ENCODE results near the gene TMC1.
A peak's percentile ranks its signal among the peaks of the same experiment; 100 is the strongest.
"Not testable (repeated sequence)": the region's sequence is repeated elsewhere in the genome, so short reads cannot be mapped to it uniquely, and the experiment has no call there.

The TMC1 gene

DNA sequence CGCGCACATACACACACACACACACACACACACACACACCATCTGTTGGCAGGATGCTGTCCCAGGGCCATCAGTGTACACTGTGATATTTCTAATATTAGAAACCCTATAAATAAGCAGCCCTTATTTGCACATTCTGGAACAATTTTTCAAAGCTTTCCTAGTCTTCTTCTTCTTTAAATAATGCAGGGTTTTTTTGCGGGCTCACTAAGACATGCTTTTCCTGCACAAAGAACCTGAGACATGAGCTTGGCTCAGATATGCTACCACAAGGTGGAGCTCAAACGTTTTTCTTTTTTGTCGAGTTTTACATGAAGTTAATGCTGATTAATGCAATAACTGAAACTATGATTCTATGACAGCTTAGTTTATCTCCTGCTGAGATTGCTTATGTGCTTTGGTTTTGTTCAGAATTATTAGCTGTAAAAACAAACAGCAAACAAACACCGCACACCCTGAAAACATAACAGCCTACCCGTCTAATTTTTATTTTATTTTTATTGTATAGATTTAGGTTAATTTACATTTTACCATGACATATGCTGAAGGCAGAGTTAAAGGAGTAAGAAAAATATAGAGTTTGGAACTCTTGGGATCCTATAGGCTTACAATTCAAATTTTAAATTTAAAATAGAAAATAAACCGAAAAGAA lies 335.7 kb downstream of the TMC1 start:
- no peak overlapping the region for H3K9ac ChIP-seq (ENCODE audit: low read length)

DNA sequence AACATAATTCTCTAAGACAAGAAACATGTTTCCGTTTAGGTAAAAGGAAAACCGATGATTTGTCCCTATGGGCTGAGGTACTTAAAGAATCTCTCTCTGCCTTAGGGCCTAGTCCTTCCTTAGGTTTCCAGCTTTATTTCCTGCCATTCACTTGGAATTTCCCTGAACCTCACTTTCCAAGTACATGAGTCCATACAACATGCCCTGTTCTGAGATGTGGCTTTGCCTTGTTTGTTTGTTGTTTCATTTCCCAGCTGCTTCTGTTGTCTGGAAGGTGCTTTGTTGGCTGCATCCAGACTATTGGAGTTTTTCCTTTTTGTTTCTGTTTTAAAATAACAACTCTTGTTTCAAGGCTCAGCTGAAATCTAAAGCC lies 336.2 kb downstream of the TMC1 start:
- H2AFZ ChIP-seq (ENCODE audit: low read depth, low read length): no peak overlapping the region

More for the DNA sequence above, 335.7 kb downstream of the TMC1 start:
- Histone ChIP-seq H3K27me3 (ENCODE audit: low read depth, low read length) (no peaks in the 10 kb centered on the region; the same call in 1 of the 2 replicates), H3K4me3 (ENCODE audit: low read length) (no peak overlapping the region), H3K27ac (ENCODE audit: low read length) (no peak overlapping the region), H3K4me2 (ENCODE audit: low read length) (no peak overlapping the region), H3K9me3 (ENCODE audit: insufficient read depth, low read length) (no peaks in the 10 kb centered on the region), H4K20me1 (ENCODE audit: insufficient read depth, low read length) (no peaks in the 10 kb centered on the region), H2AFZ (ENCODE audit: low read depth, low read length) (no peak overlapping the region), H3K4me1 (ENCODE audit: low read length) (peaks cover 6% of the 10 kb centered on the region), H3K36me3 (replicated peaks; ENCODE audit: low read depth, low read length) (no peaks in the 10 kb centered on the region), H3K79me2 (ENCODE audit: low read length) (no peaks in the 10 kb centered on the region)
- TF ChIP-seq, protein P1, sequence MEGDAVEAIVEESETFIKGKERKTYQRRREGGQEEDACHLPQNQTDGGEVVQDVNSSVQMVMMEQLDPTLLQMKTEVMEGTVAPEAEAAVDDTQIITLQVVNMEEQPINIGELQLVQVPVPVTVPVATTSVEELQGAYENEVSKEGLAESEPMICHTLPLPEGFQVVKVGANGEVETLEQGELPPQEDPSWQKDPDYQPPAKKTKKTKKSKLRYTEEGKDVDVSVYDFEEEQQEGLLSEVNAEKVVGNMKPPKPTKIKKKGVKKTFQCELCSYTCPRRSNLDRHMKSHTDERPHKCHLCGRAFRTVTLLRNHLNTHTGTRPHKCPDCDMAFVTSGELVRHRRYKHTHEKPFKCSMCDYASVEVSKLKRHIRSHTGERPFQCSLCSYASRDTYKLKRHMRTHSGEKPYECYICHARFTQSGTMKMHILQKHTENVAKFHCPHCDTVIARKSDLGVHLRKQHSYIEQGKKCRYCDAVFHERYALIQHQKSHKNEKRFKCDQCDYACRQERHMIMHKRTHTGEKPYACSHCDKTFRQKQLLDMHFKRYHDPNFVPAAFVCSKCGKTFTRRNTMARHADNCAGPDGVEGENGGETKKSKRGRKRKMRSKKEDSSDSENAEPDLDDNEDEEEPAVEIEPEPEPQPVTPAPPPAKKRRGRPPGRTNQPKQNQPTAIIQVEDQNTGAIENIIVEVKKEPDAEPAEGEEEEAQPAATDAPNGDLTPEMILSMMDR (IDR thresholded peaks at IDR 0.05; ENCODE audit: low read depth, low read length): peak; percentile 81
- no peak for TF ChIP-seq EZH2phosphoT487 (IDR thresholded peaks at IDR 0.05; ENCODE audit: low read depth)

DNA sequence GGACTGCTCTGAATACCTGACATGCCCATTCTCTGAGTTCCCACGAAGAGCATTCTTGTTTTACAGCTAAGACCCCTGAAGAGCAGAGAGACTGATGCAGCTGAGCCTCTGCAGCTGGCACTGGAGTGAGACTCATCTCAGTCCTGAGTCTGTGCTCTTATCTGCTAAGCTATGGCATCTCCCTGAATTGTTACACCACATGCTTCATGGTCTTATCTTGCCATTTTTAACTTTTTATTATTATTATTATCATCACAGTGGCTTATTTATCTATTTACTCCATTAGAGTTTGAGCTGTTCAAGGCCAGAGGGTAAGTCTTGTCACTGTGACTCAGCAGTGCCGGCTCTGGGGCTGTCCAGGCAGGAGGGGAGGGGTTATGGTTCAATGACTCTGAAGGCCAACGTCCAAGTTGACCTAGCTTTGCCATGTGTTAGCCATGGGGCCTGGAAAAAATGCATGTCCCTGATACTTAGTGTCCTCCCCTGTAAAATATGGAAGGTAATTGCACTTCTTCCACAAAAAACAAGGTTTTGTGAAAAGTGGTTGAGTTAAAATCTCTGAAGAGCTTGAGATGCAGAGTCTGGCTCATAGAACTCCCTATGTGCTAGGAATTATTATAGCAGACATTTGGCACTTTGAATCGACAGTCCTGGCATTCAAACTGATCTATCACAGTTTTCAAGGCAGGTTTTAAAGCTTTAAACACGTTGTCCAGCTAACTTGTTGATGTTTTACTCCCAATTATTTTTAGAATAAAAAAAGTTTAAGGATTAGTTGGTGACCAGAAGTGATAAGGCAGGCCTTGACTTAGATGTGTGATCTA lies 336.9 kb downstream of the TMC1 start:
- Histone ChIP-seq H4K20me1 (ENCODE audit: insufficient read depth, low read length) (no peaks in the 10 kb centered on the region), H3K4me1 (ENCODE audit: low read length) (peaks cover 15% of the 10 kb centered on the region), H3K9me3 (ENCODE audit: insufficient read depth, low read length) (no peaks in the 10 kb centered on the region), H3K27ac (ENCODE audit: low read length) (no peak overlapping the region), H3K27me3 (ENCODE audit: low read depth, low read length) (peaks cover 5% of the 10 kb centered on the region), H3K4me2 (ENCODE audit: low read length) (no peak overlapping the region), H3K9ac (ENCODE audit: low read length) (no peak overlapping the region), H3K79me2 (ENCODE audit: low read length) (no peaks in the 10 kb centered on the region), H3K4me3 (ENCODE audit: low read length) (no peak overlapping the region), H3K36me3 (replicated peaks; ENCODE audit: low read depth, low read length) (no peaks in the 10 kb centered on the region), H2AFZ (ENCODE audit: low read depth, low read length) (no peak overlapping the region)
- TF ChIP-seq, protein P1 (IDR thresholded peaks at IDR 0.05; ENCODE audit: low read depth, low read length): no peak
- no peak for TF ChIP-seq EZH2phosphoT487 (IDR thresholded peaks at IDR 0.05; ENCODE audit: low read depth)

More for the DNA sequence above, 336.2 kb downstream of the TMC1 start:
- Histone ChIP-seq H3K9ac (ENCODE audit: low read length) (no peak overlapping the region), H3K4me3 (ENCODE audit: low read length) (no peak overlapping the region), H3K4me2 (ENCODE audit: low read length) (no peak overlapping the region), H3K36me3 (replicated peaks; ENCODE audit: low read depth, low read length) (no peaks in the 10 kb centered on the region), H3K27me3 (ENCODE audit: low read depth, low read length) (no peaks in the 10 kb centered on the region; the same call in 1 of the 2 replicates), H3K9me3 (ENCODE audit: insufficient read depth, low read length) (no peaks in the 10 kb centered on the region), H3K79me2 (ENCODE audit: low read length) (no peaks in the 10 kb centered on the region), H3K27ac (ENCODE audit: low read length) (no peak overlapping the region), H3K4me1 (ENCODE audit: low read length) (peaks cover 11% of the 10 kb centered on the region), H4K20me1 (ENCODE audit: insufficient read depth, low read length) (no peaks in the 10 kb centered on the region)
- TF ChIP-seq, protein P1 (IDR thresholded peaks at IDR 0.05; ENCODE audit: low read depth, low read length): no peak
- TF ChIP-seq EZH2phosphoT487 (IDR thresholded peaks at IDR 0.05; ENCODE audit: low read depth): no peak

DNA sequence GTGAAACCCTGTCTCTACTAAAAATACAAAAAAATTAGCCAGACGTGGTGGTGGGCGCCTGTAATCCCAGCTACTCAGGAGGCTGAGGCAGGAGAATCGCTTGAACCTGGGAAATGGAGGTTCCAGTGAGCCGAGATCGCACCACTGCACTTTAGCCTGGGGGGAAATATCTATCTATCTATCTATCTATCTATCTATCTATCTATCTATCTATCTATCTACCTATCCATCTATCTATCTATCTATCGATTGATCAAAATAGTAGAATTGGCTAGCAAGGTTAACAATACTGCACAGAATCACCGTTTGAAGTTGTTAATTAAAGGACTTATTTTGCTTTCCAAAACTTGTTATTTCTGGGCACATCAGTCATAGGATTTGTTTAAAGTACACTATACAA lies 341.4 kb downstream of the TMC1 start:
- not testable (repeated sequence) for H3K9ac ChIP-seq (ENCODE audit: low read length); H3K36me3 ChIP-seq (replicated peaks; ENCODE audit: low read depth, low read length); H3K79me2 ChIP-seq (ENCODE audit: low read length); H3K27ac ChIP-seq (ENCODE audit: low read length); H3K4me3 ChIP-seq (ENCODE audit: low read length); H3K27me3 ChIP-seq (ENCODE audit: low read depth, low read length); H3K9me3 ChIP-seq (ENCODE audit: insufficient read depth, low read length); H2AFZ ChIP-seq (ENCODE audit: low read depth, low read length); H4K20me1 ChIP-seq (ENCODE audit: insufficient read depth, low read length)
- Histone ChIP-seq H3K4me2 (ENCODE audit: low read length) (peak overlapping the region; percentile 2; the same call in 1 of the 2 replicates), H3K4me1 (ENCODE audit: low read length) (peaks cover 11% of the 10 kb centered on the region)

Measured in OCI-LY3 (cell line).